DOHH2 (cell line): ENCODE data around the gene IPO13.

Experiments used
- CTCF ChIP-seq: fragments of 200-600 bp; sonication (generic); IDR thresholded peaks from one replicate; pipeline ENCODE4 v1.5.1; 2014; ENCODE audit warnings: antibody characterized with exemption, mild to moderate bottlenecking, low read depth, low read length; ENCODE audit not compliant: poor library complexity, severe bottlenecking
- EZH2phosphoT487 ChIP-seq: fragments of 200-600 bp; sonication (generic); IDR thresholded peaks from 2 replicates; pipeline ENCODE4 v1.6.1; 2017; ENCODE audit warnings: borderline replicate concordance, mild to moderate bottlenecking, antibody characterized with exemption, low read length, moderate library complexity, mixed read lengths

DNA sequence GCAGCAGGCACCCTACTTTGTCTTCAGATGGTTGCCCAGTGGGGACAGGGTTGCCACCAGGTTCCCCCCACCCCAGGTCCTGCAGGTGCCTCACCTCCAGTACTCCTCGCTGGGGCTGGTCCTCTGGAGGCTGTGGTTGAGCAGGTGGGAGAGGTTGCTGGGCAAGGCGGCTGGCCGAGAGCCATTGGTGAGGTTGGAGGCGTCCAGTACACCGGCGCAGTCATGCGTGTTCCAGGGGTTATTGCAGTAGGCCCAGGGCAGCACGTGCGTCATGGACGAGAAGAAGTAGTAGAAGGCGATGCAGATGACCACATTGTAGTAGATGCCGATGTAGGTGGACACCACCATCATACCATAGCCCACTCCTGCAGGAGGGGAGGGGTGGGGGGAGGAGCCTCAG is 61.5 kb downstream of the IPO13 start:
- TF ChIP-seq CTCF (no peak), EZH2phosphoT487 (no peak)
